ENCODE measurements around the gene CCSER2.

Gene CCSER2

DNA sequence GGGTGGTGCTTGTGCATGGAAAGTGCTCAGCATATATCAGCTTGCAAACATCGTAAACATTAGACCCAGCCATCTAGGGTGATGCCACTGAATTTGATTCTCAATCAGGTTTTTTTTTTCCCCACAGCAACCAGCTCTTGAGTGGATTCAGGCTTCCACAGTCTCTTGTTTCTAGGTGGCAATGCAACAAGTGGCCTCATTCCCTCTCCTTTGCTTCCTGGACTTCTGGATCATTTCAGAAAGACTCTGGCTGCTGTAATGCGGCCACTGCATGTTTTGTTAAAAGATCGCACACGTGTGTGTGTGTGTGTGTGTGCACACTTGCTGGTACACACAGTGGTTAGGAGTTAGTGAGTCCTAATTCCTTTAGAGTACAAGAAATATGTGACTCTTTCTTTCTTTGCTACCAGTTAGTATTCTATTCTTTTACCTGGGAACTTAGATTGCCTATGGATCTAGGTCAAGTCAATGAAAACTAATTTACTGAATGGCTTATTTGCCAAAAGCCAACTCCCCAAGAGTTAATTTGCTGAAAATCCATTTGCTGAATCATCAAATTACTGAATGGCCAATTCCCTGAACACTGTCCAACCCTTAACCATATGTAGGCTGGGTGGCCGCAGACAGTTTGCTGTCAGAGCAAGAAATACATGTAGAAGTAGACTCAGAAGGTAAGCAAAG, 222.5 kb downstream of the CCSER2 start:
- no peak for DNase-seq

DNA sequence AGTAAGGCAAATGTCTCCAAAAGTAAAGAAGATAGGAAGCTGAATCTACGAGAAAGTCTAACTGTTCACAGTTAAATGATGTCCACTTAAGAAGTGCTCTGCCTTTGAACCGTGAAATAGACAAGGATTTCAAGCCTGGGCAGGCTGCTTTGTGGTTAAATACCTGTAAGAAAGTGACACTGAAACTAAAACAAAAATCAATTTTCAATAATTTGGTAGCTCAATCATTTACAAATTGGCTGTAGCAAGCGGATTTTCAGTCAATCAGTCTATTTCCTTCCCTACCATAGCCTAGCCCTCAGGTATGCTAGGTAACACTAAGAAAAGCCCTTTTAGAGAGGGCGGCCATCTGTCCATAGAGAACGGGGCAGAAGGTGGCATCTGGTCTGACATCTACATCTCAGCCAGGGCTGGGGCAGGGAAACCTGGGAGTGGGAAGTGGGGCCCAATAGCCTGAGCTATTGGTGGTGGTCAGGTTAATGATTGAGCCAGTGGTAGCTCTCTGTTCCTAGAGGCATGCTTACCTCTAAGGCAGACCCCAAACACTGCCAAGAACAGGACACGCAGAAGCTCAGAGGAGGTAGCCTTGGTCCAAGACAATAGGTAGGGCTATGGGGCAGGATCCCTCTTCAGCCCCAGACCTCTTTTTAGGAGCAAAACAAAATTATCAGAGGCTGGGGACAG, 223.2 kb downstream of the CCSER2 start:
- no peak for DNase-seq

DNA sequence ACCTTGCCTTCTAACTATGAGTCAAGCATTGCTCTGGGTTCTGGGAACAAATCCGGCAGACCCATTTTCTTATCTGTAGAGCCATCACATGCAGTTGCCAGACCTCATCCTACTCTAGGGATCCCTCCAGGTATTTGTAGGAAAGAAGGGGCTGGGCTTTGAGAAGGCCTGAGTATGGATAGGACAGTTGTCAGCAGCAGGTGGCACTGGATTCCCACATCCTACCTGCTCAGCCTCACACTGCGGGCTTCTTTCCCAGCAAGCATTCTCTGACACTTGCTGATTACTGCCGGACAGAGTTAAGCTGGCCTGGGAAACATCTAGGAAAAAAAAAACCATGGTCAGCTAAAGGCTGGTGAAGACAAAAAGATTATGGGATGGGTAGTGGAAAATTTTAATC, 224.1 kb downstream of the CCSER2 start:
- no peak for DNase-seq

GRCh38 chr10:84562592-84562991, 234.2 kb downstream of the CCSER2 start:
- DNase-seq: no peak

DNA sequence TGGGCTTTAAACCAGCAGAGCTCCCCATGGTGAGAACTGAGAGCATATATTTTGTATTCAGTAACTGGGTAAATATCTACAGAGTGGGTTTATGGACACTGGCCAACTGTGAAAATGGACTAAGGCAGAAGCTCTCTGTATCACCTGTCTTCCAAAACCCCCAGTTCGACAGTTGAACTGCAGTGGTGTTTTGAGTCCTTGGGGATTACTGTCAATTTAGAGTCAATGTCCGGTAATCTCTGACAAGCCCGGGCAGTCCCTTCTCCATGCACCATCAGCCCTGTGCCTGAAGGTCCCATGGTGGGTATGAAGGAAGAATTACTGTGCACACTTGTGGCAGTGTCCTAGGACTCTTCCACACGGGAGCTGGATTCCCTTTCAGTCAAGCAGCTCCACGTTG, 235.0 kb downstream of the CCSER2 start:
- DNase-seq: no peak

DNA sequence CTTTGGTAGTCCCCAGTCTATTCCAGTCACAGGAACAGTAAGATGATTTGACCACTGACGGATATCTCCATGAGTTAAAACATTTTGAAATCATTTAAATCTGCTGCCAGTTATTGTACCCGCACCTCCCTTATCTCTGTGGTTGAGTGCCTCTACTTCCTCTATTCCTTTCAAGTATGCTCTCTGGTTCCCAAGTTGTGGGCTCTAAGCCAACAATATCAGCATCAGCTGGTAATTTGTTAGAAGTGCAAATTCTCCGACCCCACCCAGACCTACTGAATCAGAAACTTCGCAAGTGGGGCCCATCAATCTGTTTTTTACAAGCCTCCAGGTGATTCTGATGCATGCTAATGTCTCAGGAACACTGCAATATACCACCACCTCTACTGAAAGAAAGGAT, 235.5 kb downstream of the CCSER2 start:
- no peak for DNase-seq

DNA sequence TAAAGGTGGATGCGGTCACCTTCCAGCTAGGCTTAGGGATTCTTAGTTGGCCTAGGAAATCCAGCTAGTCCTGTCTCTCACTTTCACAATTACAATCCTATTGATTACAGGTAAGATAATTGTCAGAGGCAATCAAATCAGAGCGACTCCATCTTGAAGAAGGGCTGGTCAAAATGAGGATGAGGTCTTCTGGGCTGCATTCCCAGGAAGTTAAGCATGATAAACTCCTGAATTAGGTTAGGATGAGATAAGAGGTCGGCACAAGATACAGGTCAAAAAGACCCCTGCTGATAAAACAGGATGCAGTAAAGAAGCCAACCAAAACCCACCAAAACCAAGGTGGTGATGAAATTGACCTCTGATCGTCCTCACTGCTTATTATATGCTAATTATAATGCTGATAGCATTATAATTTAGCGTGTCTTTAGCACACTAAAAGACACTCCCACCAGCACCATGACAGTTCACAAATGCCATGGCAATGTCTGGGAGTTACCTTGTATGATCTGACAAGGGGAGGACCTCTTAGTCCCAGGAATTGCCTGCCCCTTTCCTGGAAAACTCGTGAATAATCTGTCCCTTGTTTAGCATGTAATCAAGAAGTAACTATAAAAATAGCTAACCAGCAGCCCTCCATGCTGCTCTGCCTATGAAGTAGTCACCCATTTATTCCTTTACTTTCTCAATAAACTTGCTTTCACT, 237.6 kb downstream of the CCSER2 start:
- DNase-seq: no peak

- no peak for DNase-seq
These were observed 238.7 kb downstream of the CCSER2 start for GRCh38 chr10:84567133-84567532.

All from eye (tissue), 1 donor.